Bronchial epithelial cell (primary cell): ENCODE data around the gene HOXB6. TPM values are rescaled to one million over a fixed set of nuclear protein-coding genes. Genes with fewer than 3 reads are reported as not detected.

Experiments
- DNase-seq: peaks from one replicate; pipeline ENCODE4 v3.0.0-alpha.2; 2010; ENCODE audit warnings: low read depth
- FAIRE-seq: peaks from 2 replicates; lab custom pipeline; 2011; peaks lifted over from hg19 to GRCh38; lab: Jason Lieb, UNC
- H3K27me3 ChIP-seq: 2 replicates; pipeline ENCODE4 v1.5.1; 2011; ENCODE audit warnings: low read length; ENCODE audit not compliant: control insufficient read depth, insufficient read depth
- H3K36me3 ChIP-seq: 2 replicates; pipeline ENCODE4 v1.5.1; 2011; ENCODE audit warnings: low read length; ENCODE audit not compliant: control insufficient read depth, insufficient read depth
- H3K4me3 ChIP-seq: 2 replicates; pipeline ENCODE4 v1.5.1; 2011; ENCODE audit warnings: mild to moderate bottlenecking, low read depth, low read length, control low read depth
- total RNA-seq: library from RNA; depleted of rRNA; stranded (reverse); fragments of >200 nt; gene quantifications from 2 replicates; pipeline ENCODE4 v1.2.1, GENCODE V29; 2014
- TF ChIP-seq, protein P1 (sequence below): IDR thresholded peaks from 2 replicates; pipeline ENCODE4 v1.5.1; 2011; ENCODE audit warnings: mild to moderate bottlenecking, moderate library complexity, low read length, control low read depth, inconsistent platforms; ENCODE audit not compliant: insufficient read depth, severe bottlenecking

Gene HOXB6
- total RNA-seq, 1 donor from 2014 or later, result not detected

DNA sequence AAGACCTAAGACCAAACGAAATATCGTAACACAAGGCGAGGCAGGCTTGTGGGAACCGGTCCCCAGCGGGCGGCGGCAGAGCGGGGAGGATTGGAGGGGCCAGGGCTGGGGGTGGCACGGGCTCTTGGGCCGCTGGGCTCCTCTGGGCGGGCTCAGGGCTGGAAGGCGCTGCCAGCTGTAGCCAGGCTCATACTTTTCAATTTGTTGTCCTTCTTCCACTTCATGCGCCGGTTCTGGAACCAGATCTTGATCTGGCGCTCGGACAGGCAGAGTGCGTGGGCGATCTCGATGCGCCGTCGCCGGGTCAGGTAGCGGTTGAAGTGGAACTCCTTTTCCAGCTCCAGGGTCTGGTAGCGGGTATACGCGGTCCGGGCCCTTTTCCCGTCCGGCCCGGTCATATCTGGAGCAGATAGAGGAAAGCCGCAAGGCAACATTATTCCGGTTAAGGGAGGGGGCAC lies 12.7 kb downstream of the HOXB6 start:
- H3K27me3 ChIP-seq, result peaks cover 84% of the 10 kb centered on the region
- TF ChIP-seq, protein P1, sequence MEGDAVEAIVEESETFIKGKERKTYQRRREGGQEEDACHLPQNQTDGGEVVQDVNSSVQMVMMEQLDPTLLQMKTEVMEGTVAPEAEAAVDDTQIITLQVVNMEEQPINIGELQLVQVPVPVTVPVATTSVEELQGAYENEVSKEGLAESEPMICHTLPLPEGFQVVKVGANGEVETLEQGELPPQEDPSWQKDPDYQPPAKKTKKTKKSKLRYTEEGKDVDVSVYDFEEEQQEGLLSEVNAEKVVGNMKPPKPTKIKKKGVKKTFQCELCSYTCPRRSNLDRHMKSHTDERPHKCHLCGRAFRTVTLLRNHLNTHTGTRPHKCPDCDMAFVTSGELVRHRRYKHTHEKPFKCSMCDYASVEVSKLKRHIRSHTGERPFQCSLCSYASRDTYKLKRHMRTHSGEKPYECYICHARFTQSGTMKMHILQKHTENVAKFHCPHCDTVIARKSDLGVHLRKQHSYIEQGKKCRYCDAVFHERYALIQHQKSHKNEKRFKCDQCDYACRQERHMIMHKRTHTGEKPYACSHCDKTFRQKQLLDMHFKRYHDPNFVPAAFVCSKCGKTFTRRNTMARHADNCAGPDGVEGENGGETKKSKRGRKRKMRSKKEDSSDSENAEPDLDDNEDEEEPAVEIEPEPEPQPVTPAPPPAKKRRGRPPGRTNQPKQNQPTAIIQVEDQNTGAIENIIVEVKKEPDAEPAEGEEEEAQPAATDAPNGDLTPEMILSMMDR, result no peak
- no peaks in the 10 kb centered on the region for H3K36me3 ChIP-seq
- FAIRE-seq (no peak), DNase-seq (no peak)
- no peak overlapping the region for H3K4me3 ChIP-seq

DNA sequence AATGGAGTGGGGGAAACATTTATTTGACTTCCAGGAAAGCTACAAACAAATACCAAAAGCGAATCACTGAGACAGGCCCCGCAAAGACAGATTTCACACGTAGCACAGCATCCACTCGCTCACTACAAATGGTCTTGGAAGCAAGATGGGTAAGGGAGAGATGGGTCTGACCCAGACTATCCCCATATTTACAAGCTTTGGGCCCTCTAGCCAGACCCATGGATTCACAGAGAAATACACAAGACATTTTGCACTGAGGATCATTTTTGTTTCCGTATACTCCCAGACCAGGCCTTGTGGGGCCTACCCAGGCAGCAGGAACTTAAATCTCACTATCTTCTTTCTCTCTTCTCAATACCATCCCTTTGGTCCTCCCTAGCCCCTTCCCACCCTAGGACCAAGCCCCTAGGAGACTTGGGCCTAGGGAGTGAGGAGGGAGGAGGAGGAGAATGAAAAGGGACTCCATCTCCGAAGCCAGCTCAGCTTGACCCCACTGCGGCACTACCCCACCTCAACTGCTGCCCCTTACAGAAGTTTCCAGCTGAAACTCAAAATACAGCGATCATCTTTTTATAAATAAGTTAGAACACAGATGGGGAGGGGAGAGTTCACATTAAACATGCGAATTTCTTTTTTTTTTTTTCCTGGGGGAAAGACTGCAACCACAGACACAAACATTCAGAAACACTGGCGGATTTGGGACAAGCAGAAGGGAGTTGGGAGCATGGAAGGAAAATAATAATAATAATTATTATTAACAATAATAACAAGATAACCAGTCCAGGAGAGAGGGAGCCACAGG lies 13.3 kb downstream of the HOXB6 start:
- Histone ChIP-seq H3K4me3 (no peak overlapping the region), H3K27me3 (peaks cover 84% of the 10 kb centered on the region), H3K36me3 (no peaks in the 10 kb centered on the region)
- FAIRE-seq (no peak), DNase-seq (no peak)
- TF ChIP-seq, protein P1, result no peak

DNA sequence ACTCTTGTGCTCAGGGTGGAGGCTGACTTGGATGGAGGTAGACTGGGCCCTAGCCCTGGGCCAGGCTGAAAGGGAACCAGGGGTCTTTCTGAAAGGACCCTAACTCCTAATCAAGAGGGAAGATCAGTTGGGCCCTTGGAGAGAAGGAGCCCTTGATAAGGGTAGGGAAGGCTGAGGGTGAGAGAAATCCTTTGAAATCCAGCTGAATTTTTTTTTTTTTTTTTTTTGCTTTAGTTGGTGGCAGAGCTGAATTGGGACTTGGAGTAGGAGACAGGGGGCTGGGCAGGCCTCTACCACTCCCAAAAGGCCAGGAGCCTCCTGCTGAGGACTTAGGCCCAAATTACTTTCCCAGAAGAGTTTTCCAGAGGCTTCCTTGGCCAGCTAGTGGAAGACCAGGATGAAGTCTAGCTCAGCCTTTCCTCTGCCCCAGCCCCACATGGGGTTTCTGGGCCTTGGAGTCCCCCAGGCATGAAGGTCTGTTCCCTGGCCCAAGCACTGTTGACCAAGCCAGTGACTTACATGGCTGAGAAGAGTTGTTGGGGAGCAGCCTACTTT lies 14.1 kb downstream of the HOXB6 start:
- FAIRE-seq, result no peak
- Histone ChIP-seq H3K27me3 (peaks cover 84% of the 10 kb centered on the region), H3K36me3 (no peaks in the 10 kb centered on the region), H3K4me3 (no peak overlapping the region)
- TF ChIP-seq, protein P1, result no peak
- DNase-seq, result no peak

DNA sequence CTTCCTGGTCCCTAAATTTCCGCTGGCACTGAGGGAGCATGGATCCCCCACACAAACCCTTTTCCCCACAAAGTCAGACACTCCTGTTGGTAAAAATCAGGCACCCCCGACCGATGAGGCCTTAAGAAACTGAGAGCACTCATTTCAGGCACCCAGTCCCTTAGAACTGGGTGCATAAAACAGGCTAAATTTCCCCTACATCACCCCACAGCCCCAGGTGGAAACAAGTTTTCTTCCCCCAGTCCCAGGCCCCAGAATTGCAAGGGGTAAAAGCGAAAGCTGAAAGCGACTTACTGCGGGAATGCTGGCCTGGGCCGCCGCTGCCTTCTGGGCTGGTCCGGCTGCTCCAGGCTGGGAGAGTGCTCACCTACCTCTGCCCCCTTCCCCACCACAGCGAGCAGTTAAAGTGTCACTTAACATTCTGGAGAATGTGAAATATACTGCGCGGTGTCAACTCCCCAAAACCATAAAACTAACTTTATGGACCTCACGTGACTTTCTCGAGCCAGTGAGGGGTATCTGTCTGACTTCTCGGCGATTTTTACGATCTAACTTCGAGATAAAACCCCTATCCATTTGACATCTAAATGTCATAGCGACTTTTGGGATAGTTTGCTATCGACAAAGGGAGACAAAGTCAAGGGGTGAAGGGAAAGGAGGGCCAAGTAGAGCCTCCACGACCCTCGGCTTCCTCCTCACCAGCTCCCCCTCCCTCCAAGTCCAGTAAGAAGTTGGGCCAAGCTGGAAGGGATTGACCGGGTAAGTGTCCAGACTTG lies 14.8 kb downstream of the HOXB6 start, which contains the start of gene HOXB3:
Gene HOXB3, minus strand, starts transcription at position 411 of the 776 bp plus-strand sequence. CDS start 37,767 bp downstream, outside the sequence.
- TF ChIP-seq, protein P1, result no peak
- no peak for DNase-seq
- FAIRE-seq, result no peak
- no peak within 1 kb of the TSS for H3K4me3 ChIP-seq
- H3K27me3 ChIP-seq, result peaks cover 82% of the 10 kb centered on the region
- H3K36me3 ChIP-seq, result no peaks in the 10 kb centered on the region

DNA sequence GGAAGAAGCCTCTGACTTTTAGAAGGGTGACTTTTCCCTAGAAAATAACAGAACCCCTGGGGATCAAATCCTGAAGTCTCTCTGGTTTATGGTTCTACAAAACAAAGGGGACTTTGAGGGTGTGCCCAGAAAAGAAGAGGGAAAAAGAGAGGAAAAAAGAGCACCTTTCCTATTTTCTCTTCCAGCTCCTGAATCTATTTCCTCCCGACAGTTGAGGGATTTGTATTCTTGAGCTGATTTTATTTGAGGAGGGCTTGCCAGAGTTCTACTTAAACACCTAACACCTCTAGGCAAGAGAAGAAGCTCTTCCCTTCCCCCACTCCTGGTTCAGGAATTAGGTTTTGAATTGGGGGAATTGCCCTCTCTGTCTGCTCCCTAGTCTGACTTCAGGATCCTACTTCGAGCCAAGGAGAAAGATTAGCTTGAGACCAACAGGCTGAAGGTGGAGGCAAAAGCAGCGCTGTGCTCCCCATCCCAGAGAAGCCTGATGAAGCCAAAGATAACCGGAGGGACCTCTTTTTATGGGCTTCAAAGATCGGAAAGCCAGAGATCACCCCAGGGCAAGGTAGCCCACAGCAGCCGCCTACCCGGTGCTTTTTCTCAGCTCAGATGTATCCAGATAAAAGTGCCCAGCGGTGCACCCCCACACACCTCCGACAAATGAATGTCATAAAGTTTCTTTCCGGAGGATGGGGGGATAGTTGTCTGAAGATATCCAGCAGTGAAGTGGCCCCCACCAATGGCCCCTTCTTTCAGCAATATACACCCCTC lies 15.5 kb downstream of the HOXB6 start:
- no peaks in the 10 kb centered on the region for H3K36me3 ChIP-seq
- no peak overlapping the region for H3K4me3 ChIP-seq
- DNase-seq (no peak), FAIRE-seq (no peak)
- TF ChIP-seq, protein P1, result no peak
- H3K27me3 ChIP-seq, result peaks cover 79% of the 10 kb centered on the region
